NCI-H187 (cell line): ENCODE data around the gene COLEC12.
"Not testable (repeated sequence)": the region's sequence is repeated elsewhere in the genome, so short reads cannot be mapped to it uniquely, and the experiment has no call there.

Experiments used
- DNase-seq, 2 experiments: peaks; one replicate each; lab custom pipeline; 2025; lab: John Stamatoyannopoulos, UW

The COLEC12 gene

DNA sequence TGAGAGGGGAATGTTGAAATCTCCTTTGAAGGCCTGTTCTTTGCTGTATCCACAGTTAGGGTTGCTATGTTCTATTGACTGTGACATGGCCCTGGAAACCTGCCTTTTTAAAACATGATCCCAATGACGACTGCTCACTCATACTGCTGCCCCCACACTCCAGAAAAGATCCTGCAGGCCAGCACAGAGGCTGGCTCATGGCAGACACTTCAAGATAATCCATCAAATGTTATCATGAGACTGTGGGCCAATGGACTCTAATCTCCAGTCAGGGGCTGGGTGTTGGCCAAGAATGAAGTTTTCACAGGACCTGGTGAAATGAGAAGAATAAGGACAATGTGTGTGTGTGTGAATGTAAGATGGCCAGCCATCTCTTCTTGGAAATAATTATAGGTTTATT lies 173.7 kb downstream of the COLEC12 start:
- no peak for DNase-seq

- no peak for DNase-seq
These were observed 177.3 kb downstream of the COLEC12 start for GRCh38 chr18:323253-323622.

DNA sequence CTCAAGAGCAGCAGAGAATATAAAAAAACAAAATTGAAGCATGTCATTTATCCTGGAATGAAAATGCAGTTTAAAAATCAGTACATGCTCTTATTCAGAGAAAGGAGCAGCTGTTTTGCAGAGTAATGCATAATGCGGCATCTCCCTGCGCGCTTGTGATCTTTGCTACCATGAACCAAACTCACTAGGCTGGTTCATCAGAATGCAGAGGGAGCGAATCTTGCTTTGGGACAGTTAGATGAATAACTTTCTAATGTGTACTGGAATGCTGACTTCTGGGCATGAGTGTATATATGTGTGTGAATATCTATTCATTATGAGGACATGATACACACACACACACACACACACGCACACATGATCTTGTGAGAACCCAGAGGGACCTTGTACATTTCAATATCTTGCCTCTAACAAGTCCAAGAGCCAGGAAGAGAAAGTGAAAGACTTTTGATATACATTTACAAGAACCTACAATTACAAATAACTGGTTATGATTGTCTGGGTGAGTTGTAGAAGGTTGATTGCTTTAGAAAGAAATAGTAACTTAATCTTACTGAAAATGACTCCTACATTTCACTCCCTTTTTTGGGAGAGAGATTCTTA lies 178.5 kb downstream of the COLEC12 start:
- DNase-seq, result no peak

DNA sequence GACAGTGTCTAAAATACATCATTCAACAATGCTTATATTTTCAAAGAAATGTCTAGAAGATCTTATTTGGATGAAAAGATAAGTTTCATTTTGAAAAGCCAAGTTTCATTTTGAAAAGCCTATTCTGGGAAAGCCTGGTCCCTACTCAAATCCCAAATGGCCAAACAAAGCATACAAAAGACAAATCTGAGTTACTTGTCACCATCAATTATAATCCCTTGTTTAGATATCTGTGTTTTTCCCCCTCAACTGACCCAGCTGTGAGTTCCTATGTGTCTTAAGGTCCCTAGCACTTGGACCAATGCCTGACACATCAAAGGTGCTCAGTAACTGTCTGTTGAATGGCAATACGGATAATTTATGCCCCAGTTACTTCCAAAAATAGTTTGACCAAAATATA lies 180.3 kb downstream of the COLEC12 start:
- no peak for DNase-seq

GRCh38 chr18:319720-320119 lies 180.8 kb downstream of the COLEC12 start:
- DNase-seq, result no peak

DNA sequence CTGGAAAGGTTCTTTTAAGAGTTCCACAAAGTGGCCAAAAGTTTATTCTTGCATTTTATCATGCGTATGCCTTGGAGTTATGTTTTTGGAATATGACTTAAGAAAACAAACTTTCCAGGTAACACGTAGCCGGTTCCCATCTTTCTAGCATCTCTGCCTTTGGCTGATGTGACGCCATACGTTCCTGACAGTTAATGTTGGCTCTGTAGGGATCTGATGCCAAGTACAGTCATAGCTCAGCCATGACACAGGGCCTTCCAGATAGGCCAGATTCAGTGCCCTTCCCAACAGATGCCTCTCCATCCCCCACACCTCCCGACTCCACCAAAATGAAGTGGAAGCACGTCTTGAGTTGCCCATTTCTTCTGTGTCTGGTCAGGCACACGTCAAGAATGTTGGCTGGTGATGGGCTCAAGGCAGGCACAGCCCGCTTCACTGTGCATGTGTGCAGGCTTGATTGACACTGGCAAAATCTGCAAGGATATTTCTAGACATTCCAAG lies 181.7 kb downstream of the COLEC12 start:
- DNase-seq, result no peak

DNA sequence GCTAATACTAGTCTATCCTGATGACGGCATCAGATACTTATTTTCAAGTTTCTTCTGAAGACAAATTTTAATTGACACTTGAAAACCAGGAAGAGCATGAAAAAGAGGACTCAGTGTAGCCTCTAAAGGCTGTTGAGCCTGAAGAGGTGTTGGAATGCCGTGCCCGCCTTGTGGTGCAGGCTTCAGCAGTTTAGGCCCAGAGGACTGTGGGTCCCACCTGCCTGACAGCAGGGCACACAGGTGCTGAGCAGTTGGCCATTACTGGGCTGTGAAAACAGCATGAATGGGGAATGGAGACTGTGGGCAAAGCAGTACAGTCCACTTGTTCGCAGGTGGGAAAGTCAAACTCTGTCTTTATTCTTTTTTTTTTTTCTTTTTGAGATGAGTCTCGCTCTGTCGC lies 182.9 kb downstream of the COLEC12 start:
- DNase-seq, result no peak

DNA sequence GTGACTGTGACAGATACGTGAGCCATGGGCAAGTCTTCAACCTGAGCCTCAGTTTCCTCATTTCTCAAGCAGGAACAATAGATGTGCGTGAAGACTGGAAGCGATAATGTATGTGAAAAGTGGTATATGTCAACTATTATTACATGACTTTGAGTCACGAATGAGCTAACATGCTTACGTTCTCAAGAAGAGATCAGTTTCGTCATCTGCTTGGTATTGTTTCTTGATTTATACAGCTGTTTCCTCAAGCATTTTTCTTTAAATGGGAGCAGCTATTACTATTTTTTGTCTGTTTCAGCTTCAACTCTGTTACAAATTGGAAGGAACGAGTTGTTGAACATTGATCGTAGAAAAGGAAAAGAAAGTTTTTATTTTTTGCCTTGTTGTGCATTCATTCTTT lies 184.1 kb downstream of the COLEC12 start:
- DNase-seq, result no peak

DNA sequence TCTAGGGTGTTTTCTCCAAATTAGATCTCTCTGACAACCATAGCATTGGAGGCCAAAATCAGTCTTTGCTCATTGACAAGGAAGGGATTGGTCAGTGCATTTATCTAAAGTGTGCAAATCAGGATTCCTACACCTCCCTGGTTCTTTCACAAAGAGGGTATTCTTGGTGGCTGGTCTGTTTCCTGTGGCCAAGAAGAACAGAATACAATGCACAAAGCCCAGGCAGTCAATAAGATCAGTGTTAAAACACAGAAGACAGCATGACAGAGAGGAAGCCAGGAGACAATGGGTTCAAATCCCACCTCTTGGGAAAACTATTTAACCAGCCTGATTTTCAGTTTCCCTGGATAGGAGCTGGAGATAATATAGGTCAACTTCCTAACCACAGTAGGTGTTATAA lies 186.6 kb downstream of the COLEC12 start:
- DNase-seq, result no peak

- no peak for DNase-seq
These were observed 188.1 kb downstream of the COLEC12 start for GRCh38 chr18:312415-312814.

DNA sequence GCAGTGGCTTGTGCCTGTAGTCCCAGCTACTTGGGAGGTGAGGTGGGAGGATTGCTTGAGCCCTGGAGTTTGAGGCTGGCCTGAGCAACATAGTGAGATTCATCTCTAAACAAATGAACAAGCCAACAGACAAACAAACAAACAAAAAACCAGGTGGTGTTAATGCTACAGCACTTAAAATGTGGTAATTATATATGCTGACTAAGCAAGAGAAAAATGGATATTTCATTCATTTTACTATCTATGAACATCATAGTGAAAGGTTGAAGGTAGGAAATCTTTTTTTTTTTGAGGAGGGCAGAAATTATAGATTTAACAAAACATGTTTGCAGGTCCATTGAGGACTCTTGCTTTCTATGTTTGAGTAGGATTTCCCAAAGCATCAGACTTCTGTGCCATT lies 190.5 kb downstream of the COLEC12 start:
- no peak for DNase-seq

DNA sequence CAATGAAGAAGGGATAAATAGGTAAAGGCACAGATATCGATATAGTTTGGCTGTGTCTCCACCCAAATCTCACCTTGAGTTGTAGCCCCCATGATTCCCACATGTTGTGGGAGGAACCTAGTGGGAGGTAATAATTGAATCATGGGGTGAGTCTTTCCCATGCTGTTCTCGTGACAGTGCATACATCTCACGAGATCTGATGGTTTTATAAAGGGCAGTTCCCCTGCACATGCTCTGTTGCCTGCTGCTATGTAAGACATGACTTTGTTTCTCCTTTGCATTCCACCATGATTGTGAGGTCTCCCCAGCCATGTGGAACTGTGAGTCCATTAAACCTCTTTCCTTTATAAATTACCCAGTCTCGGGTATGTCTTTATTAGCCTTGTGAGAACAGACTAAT lies 192.4 kb downstream of the COLEC12 start:
- not testable (repeated sequence) for DNase-seq

DNA sequence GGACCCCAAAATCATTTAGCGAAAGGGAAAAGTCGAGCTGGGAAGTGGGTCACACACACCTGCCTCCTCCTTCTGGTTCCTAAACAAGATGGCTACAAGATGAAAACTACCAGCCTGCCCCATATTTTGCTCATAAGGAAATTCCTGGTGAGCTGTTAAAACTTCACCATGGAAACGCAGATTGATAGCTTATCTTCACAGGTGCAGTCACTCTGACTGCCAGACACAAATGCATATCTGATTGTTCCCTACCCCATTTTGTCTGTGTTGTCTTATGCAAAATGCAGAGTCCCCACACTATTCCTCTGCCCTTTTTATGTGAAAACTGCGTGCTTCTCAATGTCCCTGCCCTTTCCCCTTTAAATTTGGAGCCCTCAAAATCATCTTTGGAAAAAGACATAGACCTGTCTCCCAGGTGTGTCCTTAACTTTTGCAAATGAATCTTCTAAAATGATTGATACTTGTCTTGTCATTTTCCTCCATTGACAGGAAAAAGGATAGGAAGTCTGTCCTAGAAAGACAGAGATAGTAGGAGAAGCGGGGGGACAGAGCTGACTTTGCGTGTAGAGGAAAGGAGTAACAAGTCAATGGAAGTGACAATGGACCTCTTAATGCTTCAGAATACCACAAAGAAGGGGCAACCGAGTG lies 193.8 kb downstream of the COLEC12 start:
- DNase-seq, result no peak

DNA sequence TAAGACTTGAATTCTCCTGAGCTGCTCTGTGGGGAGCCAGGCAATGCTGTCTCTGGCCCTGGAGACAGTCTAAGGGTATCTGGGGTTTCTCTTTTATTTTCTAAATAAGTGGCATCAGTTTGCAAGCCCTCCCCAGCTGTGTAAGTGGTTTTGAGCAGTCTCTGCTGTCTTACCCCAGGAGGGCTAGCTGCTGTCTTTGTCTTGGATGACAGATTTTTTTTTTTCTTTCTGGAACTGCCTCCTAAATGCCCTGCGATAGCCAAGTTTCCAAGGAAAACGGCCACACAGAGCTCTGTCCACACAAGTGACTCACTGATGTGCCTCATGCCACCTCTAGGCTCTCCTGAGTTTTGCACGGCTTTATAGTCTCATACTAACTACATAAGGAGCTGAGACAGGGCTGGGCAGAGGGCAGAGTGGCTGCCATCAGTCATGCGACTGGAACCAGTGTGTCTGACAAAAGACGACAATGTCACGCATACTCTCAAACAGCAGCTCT lies 195.4 kb downstream of the COLEC12 start:
- DNase-seq, result no peak

DNA sequence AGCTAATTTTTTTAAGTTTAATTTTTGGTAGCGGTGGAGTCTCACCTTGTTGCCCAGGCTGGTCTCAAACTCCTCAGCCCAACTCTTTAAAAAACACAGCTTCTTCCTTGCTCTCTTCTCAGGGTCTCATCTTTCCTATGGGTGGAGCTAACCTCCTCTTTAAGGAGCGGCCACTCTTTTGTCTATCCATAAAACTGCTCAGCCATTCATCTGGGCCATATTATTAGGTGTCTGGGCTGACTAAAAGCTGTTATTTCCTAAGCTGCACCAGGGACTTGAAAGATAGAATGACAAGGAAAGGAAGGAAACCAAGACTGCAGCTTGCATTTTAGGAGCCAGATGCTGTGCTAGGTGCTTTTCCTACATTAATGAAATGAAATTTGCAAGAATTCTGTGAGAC lies 196.9 kb downstream of the COLEC12 start:
- DNase-seq, result no peak

DNA sequence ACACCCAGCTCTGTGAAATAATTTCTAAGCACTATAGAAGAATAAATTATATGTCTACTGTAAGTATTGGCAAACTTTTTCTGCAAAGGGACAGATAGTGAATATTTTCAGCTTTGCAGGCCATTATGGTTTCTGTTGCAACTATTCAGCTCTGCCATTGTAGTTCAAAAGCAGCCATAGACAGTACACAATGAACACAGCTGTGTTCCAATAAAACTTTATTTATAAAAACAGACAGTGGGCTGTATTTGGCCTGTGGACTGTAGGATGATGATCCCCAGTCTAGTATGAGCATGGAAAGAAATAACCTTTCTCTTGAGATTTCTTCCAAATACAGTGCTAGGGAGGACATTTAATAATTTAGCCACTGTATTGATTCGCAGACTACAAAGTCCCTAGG lies 197.5 kb downstream of the COLEC12 start:
- no peak for DNase-seq

DNA sequence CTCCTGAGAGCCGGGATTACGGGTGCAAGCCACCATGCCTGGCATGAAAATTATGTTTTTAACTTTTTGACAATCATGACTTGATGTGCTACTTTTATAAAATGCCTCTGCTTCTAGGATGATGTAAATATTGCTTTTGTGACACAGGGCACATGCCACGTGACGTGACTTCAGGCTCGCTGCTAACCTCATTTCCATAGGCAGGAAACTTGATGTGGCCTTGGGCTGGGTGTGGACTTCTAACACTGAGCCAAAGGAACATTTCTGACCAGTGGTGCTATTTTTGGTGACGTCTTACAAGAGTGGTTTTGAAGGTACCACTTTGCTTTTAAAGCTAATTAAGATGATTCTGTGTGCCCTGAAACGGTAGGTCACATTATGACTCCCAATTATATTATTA lies 198.4 kb downstream of the COLEC12 start:
- DNase-seq, result no peak

- no peak for DNase-seq
These were observed 202.6 kb downstream of the COLEC12 start for GRCh38 chr18:297936-298335.

GRCh38 chr18:295756-296490 lies 204.6 kb downstream of the COLEC12 start:
- DNase-seq, result no peak

GRCh38 chr18:294566-294965 lies 205.9 kb downstream of the COLEC12 start:
- no peak for DNase-seq

DNA sequence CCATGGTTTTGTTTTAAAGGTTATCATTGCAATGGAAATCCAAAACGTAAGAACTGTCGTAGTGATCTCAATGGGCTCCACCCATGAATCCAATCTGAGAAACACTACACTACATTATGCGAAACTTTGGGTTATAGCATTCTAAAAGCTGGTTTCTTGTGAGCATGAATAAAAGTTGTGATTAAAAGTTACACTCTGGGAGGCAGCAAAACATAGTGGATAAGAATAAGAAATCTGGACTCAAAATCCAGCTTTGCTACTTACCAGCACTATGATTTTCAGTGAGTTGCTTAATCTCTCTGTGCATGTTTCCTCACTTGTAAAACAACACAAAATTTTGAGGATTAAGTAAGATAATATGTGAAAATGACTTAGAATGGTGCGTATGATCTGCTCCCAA lies 207.0 kb downstream of the COLEC12 start:
- no peak for DNase-seq

DNA sequence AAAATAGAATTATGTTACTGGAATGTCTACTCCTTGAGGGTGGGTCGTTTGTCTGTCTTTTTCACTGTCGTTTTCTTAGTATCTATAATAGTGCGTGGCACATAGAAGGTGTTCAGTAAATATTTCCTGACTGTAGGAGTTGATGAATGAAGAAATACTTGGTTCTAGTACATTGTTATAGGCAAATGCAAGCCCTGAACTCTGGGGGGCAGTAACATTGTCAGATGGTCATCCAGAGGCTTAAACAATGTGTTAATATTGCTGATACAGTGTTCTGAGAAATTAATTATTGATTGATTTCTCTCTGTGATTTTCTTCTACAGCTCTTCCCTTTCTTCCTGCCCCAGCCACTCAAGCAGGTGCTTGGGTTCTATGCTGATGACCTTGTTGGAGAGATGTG lies 208.2 kb downstream of the COLEC12 start:
- no peak for DNase-seq

DNA sequence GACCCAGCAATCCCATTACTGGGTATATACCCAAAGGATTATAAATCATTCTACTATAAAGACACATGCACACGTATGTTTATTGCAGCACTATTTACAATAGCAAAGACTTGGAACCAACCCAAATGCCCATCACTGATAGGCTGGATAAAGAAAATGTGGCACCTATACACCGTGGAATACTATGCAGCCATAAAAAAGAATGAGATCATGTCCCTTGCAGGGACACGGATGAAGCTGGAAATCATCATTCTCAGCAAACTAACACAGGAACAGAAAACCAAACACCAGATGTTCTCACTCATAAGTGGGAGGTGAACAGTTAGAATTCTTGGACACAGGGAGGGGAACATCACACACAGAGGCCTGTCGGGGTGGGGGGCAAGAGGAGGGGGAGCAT lies 210.5 kb downstream of the COLEC12 start:
- DNase-seq, result not testable (repeated sequence)
